Gastrocnemius medialis (tissue), 4 donors: Measurements from ENCODE around the gene TMF1.

Experiments
- CTCF ChIP-seq, 5 experiments: fragments of 450-650 bp in 3 of 5; fragments of 200-600 bp in 2 of 5; sonication (generic) in 2 of 5; IDR thresholded peaks in 4 of 5; conservative IDR thresholded peaks in 1 of 5; 1 replicate in 4 of 5; 2 replicates in 1 of 5; pipeline ENCODE4 v1.5.1; 2016 to 2019; ENCODE audit warnings: antibody characterized with exemption in 5 of 5, mild to moderate bottlenecking in 3 of 5, moderate library complexity in 3 of 5
- POLR2A ChIP-seq, 2 donors: fragments of 450-650 bp; IDR thresholded peaks; one replicate each; pipeline ENCODE4 v1.6.1; 2017; ENCODE audit warnings: antibody characterized with exemption in 2 of 2, mild to moderate bottlenecking in 2 of 2, moderate library complexity in 2 of 2

GRCh38 chr3:68974711-68975110 is 77.4 kb downstream of the TMF1 start:
- TF ChIP-seq CTCF (IDR thresholded peaks at IDR 0.05 in 4 of 5, conservative IDR thresholded peaks at IDR 0.05 in 1 of 5): no peak
- TF ChIP-seq POLR2A (IDR thresholded peaks at IDR 0.05): no peak
